K562 (cell line): ENCODE data around the gene AIG1. TPM values are rescaled to one million over a fixed set of nuclear protein-coding genes. Genes with fewer than 3 reads are reported as not detected.

Experiments used
- ATAC-seq: fragments of 200-7000 bp; cut with Tn5 transposase; 3 replicates; pipeline ENCODE4 v1.9.1; 2020; ENCODE audit warnings: moderate library complexity
- BruUV-seq: library from RNA; stranded (reverse); fragments of 400-500 nt; replicated peaks from 2 replicates; lab custom pipeline; 2021; lab: Mats Ljungman, UMichigan
- CTCF ChIA-PET: fragments of 300-600 bp; formaldehyde crosslinking; extraction: SDS; loops from one replicate; lab custom pipeline; 2021; ENCODE audit warnings: low intra/inter-chr PET ratio; lab: Yijun Ruan, JAX
- POLR2A ChIA-PET: fragments of 300-600, 350-650 bp; sonication (Branson Sonifier 250); formaldehyde crosslinking; extraction: SDS; loops from one replicate; lab custom pipeline; 2021; ENCODE audit warnings: antibody characterized with exemption, inconsistent platforms; lab: Yijun Ruan, JAX
- DNase-seq, 4 experiments: peaks; one replicate each; pipeline versions ENCODE4 v3.0.0 to v3.0.0-alpha.2; 2011 to 2018; ENCODE audit warnings: low spot score in 3 of 4, mixed read lengths in 3 of 4; ENCODE audit errors: extremely low read depth in 1 of 4
- FAIRE-seq: peaks from 2 replicates; lab custom pipeline; 2011; peaks lifted over from hg19 to GRCh38; lab: Jason Lieb, UNC
- H2AFZ ChIP-seq: 2 replicates; pipeline ENCODE4 v1.6.0; 2011; ENCODE audit warnings: low read depth, low read length, control low read depth, inconsistent platforms
- H3K27ac ChIP-seq: fragments of 200-600 bp; 3 replicates; pipeline ENCODE4 v1.8.0; 2011; ENCODE audit warnings: low read depth, mild to moderate bottlenecking, control low read depth, inconsistent platforms, low read length, moderate library complexity, mixed read lengths; ENCODE audit errors: extremely low read depth
- H3K27me3 ChIP-seq, 2 experiments: fragments of 300-600 bp in 1 of 2; 2 replicates in 1 of 2; 3 replicates in 1 of 2; pipeline versions ENCODE4 v1.6.0 to v1.8.0; 2011; ENCODE audit warnings: inconsistent platforms in 2 of 2, low read length in 2 of 2, mild to moderate bottlenecking in 1 of 2, mixed read lengths in 1 of 2, moderate library complexity in 1 of 2; ENCODE audit not compliant: control insufficient read depth in 2 of 2, insufficient read depth in 2 of 2
- H3K36me3 ChIP-seq: fragments of 300-600 bp; 3 replicates; pipeline ENCODE4 v1.8.0; 2011; ENCODE audit warnings: mild to moderate bottlenecking, low read length, inconsistent platforms; ENCODE audit not compliant: control insufficient read depth, insufficient read depth
- H3K4me1 ChIP-seq, 2 experiments: fragments of 200-600 bp in 1 of 2; replicated peaks in 1 of 2; 2 replicates in 1 of 2; 3 replicates in 1 of 2; pipeline versions ENCODE4 v1.5.1 to v1.8.0; 2011; ENCODE audit warnings: inconsistent platforms in 2 of 2, low read length in 2 of 2, mild to moderate bottlenecking in 1 of 2, mixed read lengths in 1 of 2, moderate library complexity in 1 of 2; ENCODE audit not compliant: control insufficient read depth in 2 of 2, insufficient read depth in 2 of 2
- H3K4me2 ChIP-seq: 2 replicates; pipeline ENCODE4 v1.6.1; 2011; ENCODE audit warnings: low read length, control low read depth, inconsistent platforms, mixed read lengths; ENCODE audit not compliant: insufficient read depth
- H3K4me3 ChIP-seq: fragments of 200-600 bp; sonication (generic), shearing (Covaris generic); 2 replicates; pipeline ENCODE4 v1.5.1; 2016; ENCODE audit warnings: control low read depth, inconsistent platforms
- H3K79me2 ChIP-seq: fragments of 200-600 bp; 3 replicates; pipeline ENCODE4 v1.8.0; 2011; ENCODE audit warnings: low read length, inconsistent platforms; ENCODE audit not compliant: control insufficient read depth, insufficient read depth
- H3K9ac ChIP-seq, 2 experiments: 2 replicates each; pipeline versions ENCODE4 v1.6.0 to v1.6.1; 2011; ENCODE audit warnings: low read depth in 2 of 2, low read length in 2 of 2, control low read depth in 1 of 2, inconsistent platforms in 1 of 2, mild to moderate bottlenecking in 1 of 2, mixed read lengths in 1 of 2; ENCODE audit not compliant: insufficient read depth in 1 of 2
- H3K9me1 ChIP-seq: one replicate; pipeline ENCODE4 v1.6.0; 2011; ENCODE audit warnings: inconsistent platforms, mild to moderate bottlenecking, low read length, moderate library complexity; ENCODE audit not compliant: control insufficient read depth, insufficient read depth
- H3K9me3 ChIP-seq: replicated peaks from 2 replicates; pipeline ENCODE4 v1.5.1; 2011; ENCODE audit warnings: low read depth, low read length, inconsistent platforms; ENCODE audit not compliant: control insufficient read depth, insufficient read depth
- H4K20me1 ChIP-seq: replicated peaks from 2 replicates; pipeline ENCODE4 v1.6.1; 2011; ENCODE audit warnings: low read length, inconsistent platforms, mixed read lengths; ENCODE audit not compliant: control insufficient read depth, insufficient read depth
- ATF6 ChIP-seq: sonication (generic); formaldehyde crosslinking; IDR thresholded peaks from 2 replicates; pipeline ENCODE4 v1.4.0; 2020; ENCODE audit warnings: mild to moderate bottlenecking, missing genetic modification reagents
- CHCHD3 ChIP-seq: fragments of 250-450 bp; sonication (Bioruptor Pico); IDR thresholded peaks from 2 replicates; pipeline ENCODE4 v2.1.2; 2022; ENCODE audit warnings: mild to moderate bottlenecking
- CREM ChIP-seq: IDR thresholded peaks from 2 replicates; pipeline ENCODE4 v1.6.1; 2014; ENCODE audit warnings: antibody characterized with exemption, low read depth
- ETV5 ChIP-seq: sonication (generic); formaldehyde crosslinking; IDR thresholded peaks from 2 replicates; pipeline ENCODE4 v1.4.0; 2020; ENCODE audit warnings: low read depth, mild to moderate bottlenecking, missing genetic modification reagents
- IRF2 ChIP-seq: sonication (generic); formaldehyde crosslinking; IDR thresholded peaks from 2 replicates; pipeline ENCODE4 v1.8.1; 2022; ENCODE audit warnings: mild to moderate bottlenecking, missing genetic modification reagents
- JUNB ChIP-seq: fragments of 450-650 bp; formaldehyde crosslinking; conservative IDR thresholded peaks from 2 replicates; pipeline ENCODE4 v1.4.0; 2020; ENCODE audit warnings: mild to moderate bottlenecking
- LCOR ChIP-seq: sonication (generic); formaldehyde crosslinking; IDR thresholded peaks from 2 replicates; pipeline ENCODE4 v1.8.0; 2022; ENCODE audit warnings: mild to moderate bottlenecking, missing genetic modification reagents
- MEF2D ChIP-seq: conservative IDR thresholded peaks from 2 replicates; pipeline ENCODE4 v1.6.1; 2016; ENCODE audit warnings: low read depth, missing genetic modification characterization, missing compliant biosample characterization
- ZFP1 ChIP-seq: fragments of 450-650 bp; formaldehyde crosslinking; IDR thresholded peaks from 2 replicates; pipeline ENCODE4 v1.4.0; 2020; ENCODE audit warnings: mild to moderate bottlenecking, mixed read lengths
- ZNF507 ChIP-seq: conservative IDR thresholded peaks from 2 replicates; pipeline ENCODE4 v1.6.1; 2017; ENCODE audit warnings: missing genetic modification characterization, missing compliant biosample characterization
- WGBS: fragments of 100-300 bp; shearing (Covaris generic); methylation state at CpG from one replicate; pipeline ENCODE4 v1.1.6; 2016; ENCODE audit warnings: low coverage, mixed read lengths; ENCODE audit not compliant: insufficient coverage; ENCODE audit errors: missing lambda C conversion rate; 5-methylcytosine and 5-hydroxymethylcytosine counted together
- in situ Hi-C: fragments of 300-500 bp; cut with MboI; formaldehyde crosslinking; loops from 4 replicates; pipeline ENCODE4 v1.15.0; 2018; ENCODE audit warnings: inconsistent platforms, mixed read lengths
- intact Hi-C: fragments of 100-400 bp; cut with micrococcal nuclease; formaldehyde crosslinking; loops from 2 replicates; pipeline ENCODE4 v1.14.2; 2022
- polyA plus RNA-seq, 8 experiments: library from polyadenylated mRNA; depleted of rRNA in 4 of 8; stranded (reverse) in 5 of 8; unstranded in 3 of 8; fragments of >200 nt; fragmentation: Nextera tagmentation in 2 of 8; fragmentation: Illumina TruSeq in 1 of 8; extraction: Ambion mirVana in 2 of 8; extraction: Trizol in 1 of 8; gene quantifications; 2 replicates each; pipeline versions ENCODE4 v1.2.1 to v1.2.3, GENCODE V29; 2011 to 2014; ENCODE audit warnings: inconsistent platforms in 1 of 8, missing spikeins in 1 of 8
- total RNA-seq, 7 experiments: library from RNA; depleted of rRNA in 6 of 7; stranded (reverse); fragments of >200 nt in 6 of 7; fragmentation: Illumina TruSeq in 2 of 7; extraction: Trizol in 2 of 7; gene quantifications; 2 replicates each; pipeline versions ENCODE4 v1.2.1 to v1.2.3, GENCODE V29; 2011 to 2021; ENCODE audit warnings: low replicate concordance in 1 of 7

Gene AIG1
- total and polyA plus RNA-seq, 9 of the 15 experiments (the other 6 are each of a cell fraction or from before 2014, with no cell fraction given) = 74.8 to 333 (median 127) TPM

- CTCF ChIA-PET = no interaction called here
- Histone ChIP-seq H3K4me3 (no peak overlapping the region), H3K4me2 (no peak overlapping the region), H3K79me2 (peaks cover 96% of the 10 kb centered on the region), H3K9me1 (peaks cover 5% of the 10 kb centered on the region), H4K20me1 (no peaks in the 10 kb centered on the region; the same call in 1 of the 2 replicates), H3K27ac (no peak overlapping the region), H2AFZ (no peak overlapping the region), H3K9ac (no peak overlapping the region), H3K36me3 (peaks cover 98% of the 10 kb centered on the region), H3K27me3 (no peaks in the 10 kb centered on the region), H3K9me3 (peaks cover 2% of the 10 kb centered on the region; the same call in 1 of the 2 replicates), H3K4me1 (peaks cover 0 to 10% of the 10 kb centered on the region in 2 experiments; a peak in 3 of 5 replicates)
- in situ Hi-C loops = no loop called here
- BruUV-seq = no TSS peak
- no peak for DNase-seq
- POLR2A ChIA-PET = interaction anchor here (0.6 to 1.7 kb wide), 5 partner anchors 9 to 37 kb away, joined by 3 to 5 read pairs (median 3); no protein-coding TSS in a partner anchor
- TF ChIP-seq IRF2 (no peak), ZNF507 (tag) (0 out of 2 replicates have a peak, but pooled peaks have one; percentile 4), LCOR (CRISPR knock-in tag) (no peak), CHCHD3 (no peak), MEF2D (tag) (no peak)
- intact Hi-C loops = no loop called here
- no peak for ATAC-seq
- FAIRE-seq = peak; percentile 42
- 87% methylated on average over 3 of the region's 3 CpGs for WGBS
Observed at GRCh38 chr6:143179901-143180612, 119.4 kb downstream of the AIG1 start.

GRCh38 chr6:143180826-143181225 is 120.1 kb downstream of the AIG1 start:
- ATAC-seq = no peak
- ChIA-PET CTCF (no interaction called here), POLR2A (interaction anchor here (0.9 to 1.7 kb wide), 3 partner anchors 8 to 15 kb away, joined by 3 to 5 read pairs (median 4); no protein-coding TSS in a partner anchor)
- intact Hi-C loops (no loop called here), in situ Hi-C loops (no loop called here)
- FAIRE-seq = no peak
- Histone ChIP-seq H3K9ac (no peak overlapping the region), H3K9me3 (no peaks in the 10 kb centered on the region), H2AFZ (no peak overlapping the region), H3K4me1 (peaks cover 0 to 10% of the 10 kb centered on the region in 2 experiments; a peak in 3 of 5 replicates), H3K79me2 (peaks cover 96% of the 10 kb centered on the region), H3K27ac (no peak overlapping the region), H4K20me1 (no peaks in the 10 kb centered on the region; the same call in 1 of the 2 replicates), H3K27me3 (no peaks in the 10 kb centered on the region), H3K4me3 (no peak overlapping the region), H3K4me2 (no peak overlapping the region), H3K36me3 (peaks cover 98% of the 10 kb centered on the region), H3K9me1 (peaks cover 5% of the 10 kb centered on the region)
- BruUV-seq = no TSS peak
- no peak for DNase-seq
- 90% methylated on average over 2 of the region's 2 CpGs for WGBS
- TF ChIP-seq ZFP1 = no peak
- TF ChIP-seq JUNB (CRISPR knock-in tag) = no peak
- TF ChIP-seq CREM = no peak
- no peak for TF ChIP-seq ATF6 (CRISPR knock-in tag)
- TF ChIP-seq ETV5 = no peak
